ENCODE data around the gene EEF1B2.
A peak's percentile ranks its signal among the peaks of the same experiment; 100 is the strongest.
"Not testable (repeated sequence)": the region's sequence is repeated elsewhere in the genome, so short reads cannot be mapped to it uniquely, and the experiment has no call there.

Gene EEF1B2

DNA sequence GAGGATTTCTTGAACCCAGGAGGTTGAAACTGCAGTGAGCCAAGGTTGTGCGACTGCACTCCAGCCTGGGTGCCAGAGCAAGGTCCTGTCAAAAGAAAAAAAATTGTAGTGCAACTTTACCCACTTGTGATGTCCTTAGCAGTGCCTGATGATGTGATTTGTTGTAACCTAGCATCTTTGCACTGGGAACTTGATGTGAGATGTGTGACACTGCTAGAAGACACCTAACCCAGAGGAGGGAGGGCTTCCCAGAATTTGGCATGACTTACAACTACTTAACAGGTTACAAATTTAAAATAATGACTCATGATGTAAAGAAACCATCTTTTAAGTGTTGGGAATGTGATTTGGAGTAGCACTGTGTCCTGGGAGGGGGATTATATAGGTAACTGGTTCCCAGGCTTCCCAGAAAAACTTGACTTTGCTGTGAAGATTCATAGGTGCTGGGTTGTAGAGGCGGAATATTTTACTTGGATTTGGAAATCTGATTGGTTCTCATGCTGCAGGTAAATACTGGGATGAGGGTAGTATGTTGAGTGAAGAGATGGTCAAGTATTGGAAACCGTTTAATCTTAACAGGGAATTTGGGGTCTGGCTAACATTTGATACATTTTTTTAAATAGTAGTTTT, 3.7 kb downstream of the EEF1B2 start:
- no peak for DNase-seq

DNA sequence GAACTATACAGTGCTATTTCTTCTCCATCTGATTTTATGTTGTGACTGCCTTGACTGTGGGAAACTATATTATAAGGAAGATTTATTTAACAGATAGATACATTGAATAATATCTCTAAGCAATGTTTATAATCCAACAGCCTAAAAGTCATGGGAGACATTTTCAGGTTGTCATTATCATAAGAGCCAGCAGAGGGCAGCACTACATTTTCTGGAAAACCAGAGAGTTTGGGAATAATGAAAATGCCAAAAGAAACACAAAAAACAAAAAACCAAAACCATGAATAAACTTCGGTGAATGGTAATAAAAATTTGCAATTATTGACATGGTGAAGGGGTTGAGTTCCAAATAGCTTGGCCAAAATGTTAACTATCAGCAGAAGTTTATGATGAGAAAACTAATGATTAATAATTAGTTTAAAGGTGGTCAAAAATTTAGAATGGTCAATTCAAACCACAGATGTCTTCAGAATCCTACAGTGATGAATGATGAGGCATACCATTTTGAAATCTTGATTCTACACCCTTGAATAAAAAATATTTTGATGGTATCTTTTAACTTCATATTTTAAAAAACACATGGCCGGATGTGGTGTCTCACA, 4.7 kb downstream of the EEF1B2 start:
- DNase-seq = peak in 23 of 56 donors; percentile 0 to 73 (median 9)

DNA sequence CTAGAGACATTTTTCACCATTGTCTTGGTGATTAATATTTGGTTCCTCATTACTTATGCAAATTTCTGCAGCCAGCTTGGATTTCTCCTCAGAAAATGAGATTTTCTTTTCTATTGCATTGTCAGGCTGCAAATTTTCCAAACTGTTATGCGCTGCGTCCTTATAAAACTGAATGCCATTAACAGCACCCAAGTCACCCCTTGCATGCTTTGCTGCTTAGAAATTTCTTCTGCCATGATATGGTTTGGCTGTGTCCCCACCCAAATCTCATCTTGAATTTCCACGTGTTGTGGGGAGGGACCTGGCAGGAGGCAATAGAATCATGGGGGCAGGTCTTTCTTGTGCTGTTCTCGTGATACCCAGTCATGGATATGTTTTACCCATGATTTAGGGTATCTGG, 8.5 kb downstream of the EEF1B2 start:
- not testable (repeated sequence) for DNase-seq

DNA sequence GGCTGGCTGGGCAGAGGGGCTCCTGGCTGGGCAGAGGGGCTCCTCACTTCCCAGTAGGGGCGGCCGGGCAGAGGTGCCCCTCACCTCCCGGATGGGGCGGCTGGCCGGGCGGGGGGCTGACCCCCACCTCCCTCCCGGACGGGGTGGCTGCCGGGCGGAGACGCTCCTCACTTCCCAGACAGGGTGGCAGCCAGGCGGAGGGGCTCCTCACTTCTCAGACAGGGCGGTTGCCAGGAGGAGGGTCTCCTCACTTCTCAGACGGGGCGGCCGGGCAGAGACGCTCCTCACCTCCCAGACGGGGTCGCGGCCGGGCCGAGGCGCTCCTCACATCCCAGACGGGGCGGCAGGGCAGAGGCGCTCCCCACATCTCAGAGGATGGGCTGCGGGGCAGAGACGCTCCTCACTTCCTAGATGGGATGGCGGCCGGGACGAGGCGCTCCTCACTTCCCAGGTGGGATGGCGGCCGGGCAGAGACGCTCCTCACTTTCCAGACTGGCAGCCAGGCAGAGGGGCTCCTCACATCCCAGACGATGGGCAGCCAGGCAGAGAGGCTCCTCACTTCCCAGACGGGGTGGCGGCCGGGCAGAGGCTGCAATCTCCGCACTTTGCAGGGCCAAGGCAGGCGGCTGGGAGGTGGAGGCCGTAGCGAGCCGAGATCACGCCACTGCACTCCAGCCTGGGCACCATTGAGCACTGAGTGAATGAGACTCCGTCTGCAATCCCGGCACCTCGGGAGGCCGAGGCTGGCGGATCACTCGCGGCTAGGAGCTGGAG, 12.1 kb downstream of the EEF1B2 start:
- not testable (repeated sequence) for DNase-seq

DNA sequence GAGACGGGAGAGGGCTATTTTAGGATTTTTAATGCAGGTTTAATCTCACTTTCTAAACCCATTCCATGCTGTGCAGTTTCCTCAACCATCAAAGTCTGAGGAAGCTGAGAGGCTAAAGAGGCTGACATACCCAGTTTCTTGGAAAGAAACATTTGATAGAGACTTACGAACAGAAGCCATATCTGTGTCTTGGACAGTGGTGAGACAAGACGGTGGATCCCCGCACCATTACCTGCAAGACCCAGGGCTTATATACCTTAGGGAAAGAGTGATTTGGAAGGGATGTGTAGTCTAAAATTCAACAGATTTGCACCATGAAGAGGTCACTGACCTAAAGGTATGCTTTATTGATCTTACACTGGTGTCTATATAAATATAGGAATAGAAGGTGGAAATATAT, 13.5 kb downstream of the EEF1B2 start:
- no peak for DNase-seq

DNA sequence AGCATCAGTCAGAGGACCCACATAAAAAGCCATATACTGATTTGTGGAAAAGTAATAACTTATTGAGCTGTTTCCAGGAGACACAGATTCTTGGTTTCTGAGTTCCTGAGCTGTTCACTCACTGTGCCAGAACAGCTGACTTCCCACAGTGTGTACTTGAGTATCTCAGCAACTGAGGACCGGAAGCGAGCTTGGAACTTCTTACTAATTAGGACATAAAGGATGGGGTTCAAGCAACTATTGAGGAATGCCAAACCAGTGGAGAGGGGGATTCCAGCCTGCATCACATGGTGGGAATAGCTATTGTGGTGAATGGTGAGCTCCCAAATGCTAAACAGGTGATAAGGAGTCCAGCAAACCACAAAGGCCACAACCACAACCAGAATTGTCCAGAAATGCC, 16.4 kb downstream of the EEF1B2 start:
- DNase-seq = peak in 1 of 56 donors; percentile 0

DNA sequence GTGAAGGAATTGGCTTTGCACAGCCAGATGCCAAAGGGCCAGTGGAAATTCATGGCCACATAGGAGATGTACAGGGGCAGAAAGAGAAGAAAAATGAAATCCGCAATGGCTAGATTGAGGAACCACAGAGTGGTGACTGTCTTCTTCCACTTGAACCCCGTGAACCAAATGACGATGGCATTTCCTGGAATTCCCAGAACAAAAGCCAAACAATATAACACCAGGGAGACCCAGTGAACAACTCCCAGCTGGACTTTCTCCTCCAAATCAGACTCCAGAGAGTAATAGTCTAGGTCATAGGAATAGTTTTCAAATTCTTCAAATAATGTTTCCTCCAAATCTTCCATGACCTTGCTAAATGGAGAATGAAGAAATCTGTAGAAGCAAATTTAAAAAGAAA, 17.2 kb downstream of the EEF1B2 start:
- DNase-seq = no peak

DNA sequence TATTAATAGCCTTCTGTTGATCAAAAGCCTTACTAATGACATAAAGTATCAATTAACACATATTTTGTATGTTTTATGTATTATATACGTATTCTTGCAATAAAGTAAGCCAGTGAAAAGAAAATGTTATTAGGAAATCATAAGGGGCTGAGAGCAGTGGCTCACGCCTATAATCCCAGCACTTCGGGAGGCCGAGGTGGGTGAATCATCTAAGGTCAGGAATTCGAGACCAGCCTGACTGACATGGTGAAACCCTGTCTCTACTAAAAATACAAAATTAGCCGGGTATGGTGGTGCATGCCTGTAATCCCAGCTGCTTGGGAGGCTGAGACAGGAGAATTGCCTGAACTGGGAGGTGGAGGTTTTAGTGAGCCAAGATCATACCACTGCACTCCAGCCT, 21.8 kb downstream of the EEF1B2 start:
- DNase-seq = not testable (repeated sequence)

DNA sequence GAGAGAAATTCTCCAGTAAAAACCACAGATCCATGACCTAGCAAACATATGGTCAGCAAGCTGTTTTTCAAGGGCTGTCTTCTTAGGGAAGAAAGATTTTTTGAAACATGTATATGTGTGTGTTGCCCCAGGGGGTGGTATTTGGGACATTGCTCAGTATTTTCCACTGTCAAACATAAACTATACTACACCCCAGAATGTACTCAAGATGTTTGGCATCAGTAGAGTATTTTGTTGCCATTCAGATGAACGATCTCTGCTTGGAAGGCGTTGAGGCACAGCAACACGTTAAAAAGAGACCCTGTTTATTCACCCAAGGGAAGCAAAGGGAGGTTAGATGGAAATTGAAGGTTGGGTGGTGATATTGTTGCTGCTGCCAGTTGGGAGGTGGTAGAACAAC, 30.0 kb downstream of the EEF1B2 start:
- no peak for DNase-seq

DNA sequence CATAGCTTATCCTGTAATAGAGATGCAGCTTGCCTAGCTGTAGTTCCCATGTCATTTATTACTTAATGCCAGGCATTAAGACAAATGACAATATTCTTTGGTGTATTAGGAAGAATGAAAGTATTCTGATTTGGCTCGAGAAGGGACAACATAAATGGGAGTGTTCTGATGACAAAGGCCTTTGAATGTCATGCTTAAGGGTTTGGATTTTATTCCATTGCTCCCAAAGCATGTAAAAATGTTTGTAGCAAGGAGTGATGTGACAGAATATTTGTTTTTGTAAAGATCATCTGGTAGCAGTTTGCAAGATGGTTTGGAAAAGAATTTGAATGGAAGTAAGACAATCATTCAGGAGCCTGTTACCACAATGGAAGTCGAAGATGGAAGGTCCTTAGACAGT, 30.4 kb downstream of the EEF1B2 start:
- no peak for DNase-seq

DNA sequence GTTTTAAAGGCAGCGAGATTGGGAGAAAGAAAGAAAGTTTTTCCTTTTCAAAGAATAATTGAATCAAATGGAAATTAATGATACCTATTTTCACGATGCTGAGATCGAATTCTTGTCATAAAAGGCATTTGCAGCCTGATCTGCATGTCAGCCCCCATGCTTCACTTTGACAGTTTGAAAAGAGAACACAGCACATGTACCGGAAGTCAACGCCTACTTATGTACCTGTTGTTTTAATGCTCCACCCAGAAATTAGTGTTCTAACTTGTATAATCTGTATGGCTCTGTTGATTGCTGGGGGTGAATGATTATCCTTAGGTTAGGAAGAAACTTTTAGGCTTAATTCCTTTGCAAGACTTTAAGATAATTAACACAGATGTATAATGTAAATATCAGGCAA, 31.0 kb downstream of the EEF1B2 start:
- DNase-seq = peak in 15 of 56 donors; percentile 1 to 55 (median 14)

DNA sequence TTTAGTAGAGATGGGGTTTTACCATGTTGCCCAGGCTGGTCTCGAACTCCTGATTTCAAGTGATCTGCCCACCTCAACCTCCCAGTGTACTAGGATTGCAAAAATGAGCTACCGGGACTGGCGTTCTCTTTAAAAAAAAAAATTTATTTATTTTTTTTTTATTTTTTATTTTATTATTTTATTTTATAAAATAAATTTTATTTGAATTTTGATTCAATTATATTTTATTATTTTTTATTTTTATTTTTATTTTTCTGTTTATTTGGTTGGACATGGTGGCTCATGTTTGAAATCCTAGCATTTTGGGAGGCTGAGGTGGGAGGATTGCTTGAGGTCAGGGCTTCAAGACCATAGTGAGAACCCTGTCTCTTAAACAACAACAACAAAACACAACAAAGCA, 32.5 kb downstream of the EEF1B2 start:
- no peak for DNase-seq

DNA sequence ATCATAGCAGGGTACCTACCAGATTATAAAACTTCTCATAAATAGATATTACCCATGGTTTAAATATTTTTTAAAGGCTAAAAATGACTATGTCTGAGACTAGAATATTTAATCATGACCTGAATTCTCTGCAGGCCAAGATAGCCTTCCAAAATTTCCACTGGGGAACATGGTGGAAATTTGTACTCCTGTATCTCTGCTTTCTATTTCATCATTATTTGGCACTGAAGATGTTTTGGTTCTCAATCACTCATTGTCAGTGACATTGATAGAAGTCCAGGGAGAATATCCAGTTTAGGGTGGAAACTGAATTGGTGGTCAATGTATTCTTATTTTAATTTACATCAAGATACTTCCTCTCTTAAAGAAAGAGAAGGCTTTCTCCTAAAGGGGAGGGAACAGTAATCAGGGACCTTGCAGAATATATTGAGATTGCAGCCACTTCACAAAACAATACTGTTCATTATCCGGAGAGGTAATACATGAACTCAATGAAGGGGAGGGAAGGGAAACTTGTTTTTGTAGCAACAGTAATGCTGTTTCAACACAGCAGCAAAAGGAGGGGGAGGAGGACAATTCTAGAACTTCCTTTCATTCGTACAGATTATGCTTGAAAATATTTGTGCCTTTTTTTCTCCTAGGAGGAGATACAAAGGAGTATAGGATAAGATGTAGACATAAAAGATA, 34.1 kb downstream of the EEF1B2 start:
- DNase-seq = no peak

DNA sequence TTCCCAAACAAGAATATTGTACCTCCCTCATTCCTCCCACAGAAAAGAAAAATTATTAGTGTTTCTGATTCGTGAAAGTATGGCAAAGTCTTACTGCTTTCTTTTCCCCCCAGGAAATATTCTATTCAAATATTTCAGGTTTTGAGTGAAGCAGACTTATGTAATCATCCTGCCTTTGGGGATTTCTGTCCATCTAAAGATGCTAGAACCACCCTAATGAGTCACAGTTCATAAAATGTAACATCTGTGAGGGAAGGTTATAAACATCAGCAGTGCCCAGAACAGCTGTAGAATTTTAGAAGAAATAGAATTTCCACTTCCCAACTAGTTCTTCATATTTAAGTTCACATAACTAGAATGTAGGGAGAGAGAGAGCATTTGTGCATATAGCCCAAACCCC, 39.0 kb downstream of the EEF1B2 start:
- DNase-seq = no peak

DNA sequence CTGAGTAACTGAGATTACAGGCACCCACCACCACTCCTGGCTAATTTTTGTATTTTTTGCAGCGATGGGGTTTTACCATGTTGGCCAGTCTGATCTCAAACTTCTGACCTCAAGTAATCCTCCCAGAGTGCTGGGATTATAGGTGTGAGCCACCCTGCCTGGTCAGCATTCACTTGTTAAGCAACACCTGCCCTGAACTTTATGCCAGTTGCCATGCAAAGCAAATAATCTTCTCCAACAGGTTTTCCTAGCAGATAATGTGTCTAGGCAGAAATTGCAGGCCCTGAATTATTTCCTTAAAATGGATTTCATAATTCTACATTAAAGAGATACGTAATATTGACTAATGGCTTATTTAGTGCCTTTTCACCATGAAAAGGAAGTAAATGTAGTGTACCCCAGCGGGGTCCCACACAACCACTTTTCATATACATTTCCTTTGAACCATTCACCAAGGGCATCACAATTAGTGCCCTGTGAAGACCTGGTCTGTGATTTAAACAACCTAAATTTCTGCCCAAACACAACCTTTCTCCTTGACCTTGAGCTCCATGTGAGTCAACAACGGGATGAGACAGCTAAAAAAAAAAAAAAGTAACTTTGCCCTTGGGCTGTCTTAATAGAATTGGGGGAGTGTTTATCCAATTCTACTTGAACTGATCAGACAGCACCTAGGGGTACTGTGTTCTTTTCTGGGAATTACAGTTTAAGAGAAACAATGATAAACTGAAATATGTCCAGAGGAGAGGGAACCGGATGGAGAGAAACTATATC, 41.6 kb downstream of the EEF1B2 start:
- no peak for DNase-seq

DNA sequence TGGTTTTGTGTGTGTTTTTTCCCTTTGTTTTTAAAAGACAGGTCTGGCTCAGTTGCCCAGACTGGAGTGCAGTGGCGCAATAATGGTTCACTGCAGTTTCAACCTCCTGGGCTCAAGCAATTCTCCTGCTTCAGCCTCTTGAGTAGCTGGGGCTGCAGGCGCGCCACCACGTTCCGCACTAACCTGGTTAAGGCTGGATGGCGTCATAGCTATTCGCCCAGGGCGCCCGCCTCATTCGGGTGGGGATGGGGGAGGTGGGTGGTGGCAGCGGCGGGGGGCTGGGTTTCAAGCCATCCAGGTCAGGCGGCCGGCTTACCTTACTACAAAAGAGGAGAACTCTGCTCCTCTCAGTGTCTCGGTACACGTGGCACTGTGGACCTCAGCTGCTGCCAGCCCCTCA, 42.8 kb downstream of the EEF1B2 start:
- no peak for DNase-seq

DNA sequence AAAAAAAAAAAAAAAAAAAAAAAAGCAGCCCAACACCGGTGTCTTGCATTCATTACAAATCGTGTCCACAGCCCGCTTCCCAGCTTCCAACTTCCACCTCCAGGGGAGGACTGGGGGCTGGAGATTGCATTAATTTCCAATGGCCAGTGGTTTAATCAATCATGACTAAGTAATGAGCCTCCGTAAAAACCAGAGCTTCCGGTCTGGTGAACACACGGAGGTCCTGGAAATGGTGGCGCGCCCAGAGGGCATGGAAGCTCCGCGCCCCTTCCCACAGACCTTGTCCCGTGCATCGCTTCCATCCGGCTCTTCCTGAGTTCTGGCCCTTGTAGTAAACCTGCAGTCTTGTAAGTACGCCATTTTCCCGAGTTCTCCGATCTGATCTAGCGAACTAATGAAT, 43.6 kb downstream of the EEF1B2 start:
- DNase-seq = no peak

DNA sequence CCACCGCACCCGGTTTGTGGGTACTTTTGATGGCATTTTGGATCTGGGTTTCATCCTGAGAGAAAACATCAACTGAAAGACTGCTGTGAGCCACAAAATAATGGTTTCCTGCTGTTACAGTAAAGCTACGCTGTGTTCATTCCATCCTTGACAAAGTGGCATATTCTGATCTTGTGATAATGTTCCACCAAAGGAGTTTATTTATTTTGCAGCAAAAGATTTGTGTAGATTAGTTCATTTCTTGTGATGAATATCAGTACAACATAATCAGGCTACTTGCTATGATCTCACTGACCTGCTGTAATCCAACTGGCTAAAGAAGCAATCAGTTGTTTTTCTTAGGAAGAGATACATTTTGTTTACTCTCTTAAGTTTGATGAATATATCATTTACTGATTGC, 45.0 kb downstream of the EEF1B2 start:
- DNase-seq = no peak

DNA sequence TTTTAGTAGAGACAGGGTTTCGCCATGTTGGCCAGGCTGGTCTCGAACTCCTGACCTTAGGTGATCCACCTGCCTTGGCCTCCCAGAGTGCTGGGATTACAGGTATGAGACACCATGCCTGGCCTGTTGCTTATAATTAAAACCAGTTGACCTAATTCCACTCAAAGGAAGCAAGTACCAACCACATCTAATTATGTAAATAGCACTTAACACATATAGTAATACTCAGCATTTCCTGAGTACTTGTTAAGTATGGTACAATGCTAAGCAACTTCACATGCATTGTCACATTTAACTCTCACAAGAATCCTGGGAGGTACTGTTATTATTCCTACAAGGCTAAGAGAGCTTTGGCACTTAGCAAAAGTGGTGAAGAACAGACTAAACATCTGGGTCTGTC, 47.6 kb downstream of the EEF1B2 start:
- not testable (repeated sequence) for DNase-seq

DNA sequence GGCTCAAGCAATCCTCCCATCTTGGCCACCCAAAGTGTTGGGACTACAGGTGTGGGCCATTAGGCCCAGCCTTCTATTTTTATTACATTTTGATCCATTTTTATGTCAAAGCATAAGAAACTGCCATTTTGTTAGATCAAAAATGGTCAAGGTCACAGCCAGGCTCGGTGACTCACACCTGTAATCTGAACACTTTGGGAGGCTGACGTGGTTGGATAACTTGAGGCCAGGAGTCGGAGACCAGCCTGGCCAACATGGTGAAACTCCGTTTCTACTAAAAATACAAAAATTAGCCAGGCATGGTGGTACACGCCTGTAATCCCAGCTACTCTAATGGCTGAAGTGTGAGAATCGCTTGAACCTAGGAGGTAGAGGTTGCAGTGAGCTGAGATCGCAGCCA, 49.2 kb downstream of the EEF1B2 start:
- DNase-seq = no peak

DNA sequence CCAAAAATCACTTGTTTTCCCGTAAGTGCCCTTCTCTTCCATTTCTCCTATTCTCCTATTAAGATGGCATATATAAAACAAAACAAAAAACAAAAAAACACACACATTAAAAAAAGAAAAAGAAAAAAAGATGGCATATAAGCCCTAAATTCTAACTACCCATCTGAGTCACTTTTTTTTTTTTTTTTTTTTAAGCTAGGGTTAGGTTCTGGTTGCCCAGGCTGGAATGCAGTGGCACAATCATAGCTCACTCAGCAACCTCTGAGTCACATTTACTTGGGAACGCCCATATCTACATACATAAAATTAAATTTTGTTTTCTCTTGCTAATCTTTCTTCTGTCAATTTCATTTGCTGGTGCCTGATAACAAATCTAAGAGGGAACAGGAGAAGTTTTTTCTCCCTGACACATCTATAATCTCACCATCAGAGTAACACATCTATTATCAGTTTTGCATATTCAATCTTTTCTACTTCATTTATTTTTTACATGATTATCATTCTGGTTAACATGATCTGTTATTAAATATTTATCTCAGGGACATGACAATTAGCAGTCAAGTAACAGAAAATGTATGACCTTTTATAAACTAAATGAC, 52.1 kb downstream of the EEF1B2 start:
- no peak for DNase-seq

Measured in nucleus accumbens (tissue), 56 donors.